ENCODE measurements around the gene DCAF5.

DCAF5 gene

GRCh38 chr14:69010648-69011047, 142.3 kb downstream of the DCAF5 start:
- Histone ChIP-seq H3K36me3 (no peaks in the 10 kb centered on the region), H3K4me3 (ENCODE audit: low read depth, low read length) (no peak overlapping the region), H3K9me3 (ENCODE audit: severe bottlenecking) (no peaks in the 10 kb centered on the region), H3K27me3 (ENCODE audit: insufficient read depth, low read depth, severe bottlenecking) (no peaks in the 10 kb centered on the region), H3K27ac (no peak overlapping the region)
- TF ChIP-seq, protein P1, sequence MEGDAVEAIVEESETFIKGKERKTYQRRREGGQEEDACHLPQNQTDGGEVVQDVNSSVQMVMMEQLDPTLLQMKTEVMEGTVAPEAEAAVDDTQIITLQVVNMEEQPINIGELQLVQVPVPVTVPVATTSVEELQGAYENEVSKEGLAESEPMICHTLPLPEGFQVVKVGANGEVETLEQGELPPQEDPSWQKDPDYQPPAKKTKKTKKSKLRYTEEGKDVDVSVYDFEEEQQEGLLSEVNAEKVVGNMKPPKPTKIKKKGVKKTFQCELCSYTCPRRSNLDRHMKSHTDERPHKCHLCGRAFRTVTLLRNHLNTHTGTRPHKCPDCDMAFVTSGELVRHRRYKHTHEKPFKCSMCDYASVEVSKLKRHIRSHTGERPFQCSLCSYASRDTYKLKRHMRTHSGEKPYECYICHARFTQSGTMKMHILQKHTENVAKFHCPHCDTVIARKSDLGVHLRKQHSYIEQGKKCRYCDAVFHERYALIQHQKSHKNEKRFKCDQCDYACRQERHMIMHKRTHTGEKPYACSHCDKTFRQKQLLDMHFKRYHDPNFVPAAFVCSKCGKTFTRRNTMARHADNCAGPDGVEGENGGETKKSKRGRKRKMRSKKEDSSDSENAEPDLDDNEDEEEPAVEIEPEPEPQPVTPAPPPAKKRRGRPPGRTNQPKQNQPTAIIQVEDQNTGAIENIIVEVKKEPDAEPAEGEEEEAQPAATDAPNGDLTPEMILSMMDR (IDR thresholded peaks at IDR 0.05; ENCODE audit: low read depth, low read length), result no peak
- DNase-seq, result no peak

- TF ChIP-seq, protein P1 (IDR thresholded peaks at IDR 0.05; ENCODE audit: low read depth, low read length), result no peak
- Histone ChIP-seq H3K4me3 (ENCODE audit: low read depth, low read length) (no peak overlapping the region), H3K36me3 (no peaks in the 10 kb centered on the region), H3K9me3 (ENCODE audit: severe bottlenecking) (no peaks in the 10 kb centered on the region), H3K27me3 (ENCODE audit: insufficient read depth, low read depth, severe bottlenecking) (no peaks in the 10 kb centered on the region), H3K27ac (no peak overlapping the region)
- no peak for DNase-seq
Measured at GRCh38 chr14:69008421-69008884, 144.5 kb downstream of the DCAF5 start.

- H3K27me3 ChIP-seq (ENCODE audit: insufficient read depth, low read depth, severe bottlenecking), result no peaks in the 10 kb centered on the region
- TF ChIP-seq, protein P1 (IDR thresholded peaks at IDR 0.05; ENCODE audit: low read depth, low read length), result no peak
- H3K4me3 ChIP-seq (ENCODE audit: low read depth, low read length), result no peak overlapping the region
- no peak for DNase-seq
- H3K27ac ChIP-seq, result no peak overlapping the region
- no peaks in the 10 kb centered on the region for H3K9me3 ChIP-seq (ENCODE audit: severe bottlenecking)
- H3K36me3 ChIP-seq, result no peaks in the 10 kb centered on the region
Measured at GRCh38 chr14:69006346-69006745, 146.6 kb downstream of the DCAF5 start.

DNA sequence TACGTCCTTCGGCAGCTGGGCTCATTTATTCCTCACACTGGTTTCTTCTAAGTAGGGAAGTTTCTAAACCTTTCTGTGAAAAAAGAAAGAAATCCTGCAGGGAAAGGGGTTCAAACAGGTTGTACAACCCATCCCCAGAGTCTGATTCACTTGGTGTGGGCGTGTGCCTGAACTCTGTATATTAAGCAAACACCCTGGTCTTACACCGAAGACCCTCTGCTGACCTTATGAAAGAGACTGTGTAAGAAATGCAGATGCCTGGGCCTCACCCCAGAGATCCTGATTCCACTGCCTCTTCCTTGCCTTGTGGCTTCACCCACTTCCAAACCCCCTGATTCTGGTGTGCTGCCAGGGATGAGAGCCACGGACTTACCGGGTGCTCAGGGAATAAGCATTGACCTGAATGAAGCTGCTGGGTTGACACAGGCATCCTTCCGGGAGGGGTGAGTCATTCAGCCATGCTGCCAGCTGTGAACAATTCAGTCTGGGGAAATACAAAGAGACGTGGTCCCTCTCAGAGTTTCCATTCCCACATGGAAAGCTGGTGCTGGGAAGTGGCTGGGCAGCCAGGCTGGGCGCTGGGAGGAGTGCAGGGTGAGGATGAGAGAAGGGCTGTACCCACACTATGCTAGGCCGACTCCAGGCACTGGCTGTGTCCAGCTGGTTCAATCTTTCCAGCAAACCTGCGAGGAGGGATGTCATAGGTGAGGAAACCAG, 147.3 kb downstream of the DCAF5 start:
- DNase-seq, result no peak
- Histone ChIP-seq H3K4me3 (ENCODE audit: low read depth, low read length) (no peak overlapping the region), H3K27me3 (ENCODE audit: insufficient read depth, low read depth, severe bottlenecking) (no peaks in the 10 kb centered on the region), H3K36me3 (no peaks in the 10 kb centered on the region), H3K9me3 (ENCODE audit: severe bottlenecking) (no peaks in the 10 kb centered on the region), H3K27ac (no peak overlapping the region)
- TF ChIP-seq, protein P1 (IDR thresholded peaks at IDR 0.05; ENCODE audit: low read depth, low read length), result no peak

- H3K36me3 ChIP-seq, result no peaks in the 10 kb centered on the region
- H3K9me3 ChIP-seq (ENCODE audit: severe bottlenecking), result no peaks in the 10 kb centered on the region
- H3K4me3 ChIP-seq (ENCODE audit: low read depth, low read length), result no peak overlapping the region
- H3K27ac ChIP-seq, result no peak overlapping the region
- DNase-seq, result no peak
- TF ChIP-seq, protein P1 (IDR thresholded peaks at IDR 0.05; ENCODE audit: low read depth, low read length), result no peak
- H3K27me3 ChIP-seq (ENCODE audit: insufficient read depth, low read depth, severe bottlenecking), result no peaks in the 10 kb centered on the region
Measured at GRCh38 chr14:69004731-69005431, 148.0 kb downstream of the DCAF5 start.
